Left renal pelvis (tissue), 4 donors: ENCODE data around the gene MBOAT2. TPM values are rescaled to one million over a fixed set of nuclear protein-coding genes. Genes with fewer than 3 reads are reported as not detected.

Source experiments
- DNase-seq, 4 donors: peaks; one replicate each; pipeline ENCODE4 v3.0.0-alpha.2; 2013; ENCODE audit warnings: low read depth in 4 of 4, low spot score in 3 of 4
- polyA plus RNA-seq, 4 donors: library from polyadenylated mRNA; unstranded; fragments of 120-200 nt; gene quantifications; one replicate each; pipeline ENCODE4 v1.2.1, GENCODE V29; 2013; ENCODE audit not compliant: insufficient read length in 4 of 4

MBOAT2 gene
- polyA plus RNA-seq, 4 donors = 59.3 to 79.9 (median 67.5) TPM

- DNase-seq = no peak
These were observed 165.7 kb downstream of the MBOAT2 start for GRCh38 chr2:8837795-8838140.

GRCh38 chr2:8836971-8837794 lies 166.3 kb downstream of the MBOAT2 start, which contains the start of gene KIDINS220:
TSS of gene KIDINS220 (minus strand) at chr2:8837613. CDS start at chr2:8827093, 10,520 bp downstream.
- DNase-seq = peak; percentile 72 to 84 (median 78)

GRCh38 chr2:8835279-8835678 lies 168.2 kb downstream of the MBOAT2 start:
- no peak for DNase-seq

- no peak for DNase-seq
These were observed 169.6 kb downstream of the MBOAT2 start for GRCh38 chr2:8833853-8834252.

GRCh38 chr2:8831516-8831915 lies 172.0 kb downstream of the MBOAT2 start:
- DNase-seq = no peak

- DNase-seq = no peak
These were observed 175.8 kb downstream of the MBOAT2 start for GRCh38 chr2:8827729-8828128.

GRCh38 chr2:8822218-8822617 lies 181.3 kb downstream of the MBOAT2 start:
- DNase-seq = no peak

GRCh38 chr2:8821276-8822217 lies 181.9 kb downstream of the MBOAT2 start:
- DNase-seq = no peak

GRCh38 chr2:8819948-8820347 lies 183.5 kb downstream of the MBOAT2 start:
- no peak for DNase-seq

GRCh38 chr2:8819194-8819593 lies 184.3 kb downstream of the MBOAT2 start:
- DNase-seq = no peak

GRCh38 chr2:8817221-8817620 lies 186.3 kb downstream of the MBOAT2 start:
- DNase-seq = no peak

- DNase-seq = no peak
These were observed 196.4 kb downstream of the MBOAT2 start for GRCh38 chr2:8806885-8807704.

GRCh38 chr2:8805278-8806210 lies 197.9 kb downstream of the MBOAT2 start:
- peak in 1 of 4 donors; percentile 10 for DNase-seq

- DNase-seq = no peak
These were observed 199.7 kb downstream of the MBOAT2 start for GRCh38 chr2:8803658-8804379.

- no peak for DNase-seq
These were observed 200.7 kb downstream of the MBOAT2 start for GRCh38 chr2:8802741-8803140.
